NT2/D1 (cell line): ENCODE data around the gene KCNE3.

ENCODE experiments used
- SUZ12 ChIP-seq: IDR thresholded peaks from 2 replicates; pipeline ENCODE4 v1.6.1; 2011; ENCODE audit not compliant: insufficient read length, insufficient read depth; ENCODE audit errors: extremely low read depth
- YY1 ChIP-seq: IDR thresholded peaks from 2 replicates; pipeline ENCODE4 v1.6.1; 2011; ENCODE audit not compliant: insufficient read length, insufficient read depth

GRCh38 chr11:74473382-74474173, 6.2 kb upstream of the KCNE3 start:
- no peak for TF ChIP-seq YY1
- no peak for TF ChIP-seq SUZ12
